GM18520 (cell line): Measurements from ENCODE around the gene LEAP2.
"Not testable (repeated sequence)": the region's sequence is repeated elsewhere in the genome, so short reads cannot be mapped to it uniquely, and the experiment has no call there.

Source experiments
- ATAC-seq: cut with Tn5 transposase; IDR thresholded peaks from one replicate; pipeline ENCODE4 v1.9.1; 2021; ENCODE audit not compliant: unreplicated experiment

The LEAP2 gene

GRCh38 chr5:132840313-132840712 lies 33.2 kb upstream of the LEAP2 start:
- no peak for ATAC-seq

- ATAC-seq: no peak
Observed at GRCh38 chr5:132840896-132841295, 32.6 kb upstream of the LEAP2 start.

- ATAC-seq: no peak
Observed at GRCh38 chr5:132841305-132841704, 32.2 kb upstream of the LEAP2 start.

DNA sequence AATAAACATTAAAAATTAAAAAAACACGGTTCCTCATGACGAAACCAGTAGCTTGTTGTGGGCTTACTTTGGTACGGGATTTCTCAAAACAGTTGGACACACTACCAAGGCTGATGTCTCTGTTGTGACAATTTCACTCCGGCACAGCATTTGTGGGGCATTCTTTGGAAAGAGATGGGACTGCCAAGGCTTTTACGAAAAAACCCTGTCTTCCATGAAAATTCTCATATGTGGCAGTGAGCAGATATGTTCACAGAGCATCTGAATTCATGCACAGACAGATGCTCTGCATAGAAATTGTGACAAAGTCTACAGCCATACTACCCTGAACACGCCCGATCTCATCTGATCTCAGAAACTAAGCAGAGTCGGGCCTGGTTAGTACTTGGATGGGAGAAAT lies 25.2 kb upstream of the LEAP2 start:
- no peak for ATAC-seq

- ATAC-seq: no peak
Observed at GRCh38 chr5:132849347-132849746, 24.1 kb upstream of the LEAP2 start.

DNA sequence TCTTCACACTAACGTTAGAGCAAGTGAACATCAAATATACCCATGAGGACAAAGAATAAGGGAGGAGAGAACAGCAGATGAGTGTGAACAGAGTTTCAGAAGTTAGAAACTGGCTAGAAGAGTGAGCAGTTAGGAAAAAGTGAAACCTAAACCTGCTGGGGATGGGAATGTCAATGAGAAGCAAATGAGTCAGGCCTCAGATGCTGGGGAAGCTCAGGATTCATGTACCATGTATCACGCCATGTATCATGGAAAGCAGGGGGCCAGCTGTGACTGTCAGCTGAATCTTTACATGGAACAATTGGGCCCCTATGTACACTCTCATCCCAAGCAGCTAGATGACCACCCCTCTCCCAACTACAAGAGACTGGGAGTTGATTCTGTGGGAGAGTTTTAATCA lies 23.4 kb upstream of the LEAP2 start:
- ATAC-seq: no peak

GRCh38 chr5:132853323-132853722 lies 20.1 kb upstream of the LEAP2 start:
- ATAC-seq: no peak

- no peak for ATAC-seq
Observed at GRCh38 chr5:132853790-132854189, 19.7 kb upstream of the LEAP2 start.

- no peak for ATAC-seq
Observed at GRCh38 chr5:132854301-132854700, 19.2 kb upstream of the LEAP2 start.

DNA sequence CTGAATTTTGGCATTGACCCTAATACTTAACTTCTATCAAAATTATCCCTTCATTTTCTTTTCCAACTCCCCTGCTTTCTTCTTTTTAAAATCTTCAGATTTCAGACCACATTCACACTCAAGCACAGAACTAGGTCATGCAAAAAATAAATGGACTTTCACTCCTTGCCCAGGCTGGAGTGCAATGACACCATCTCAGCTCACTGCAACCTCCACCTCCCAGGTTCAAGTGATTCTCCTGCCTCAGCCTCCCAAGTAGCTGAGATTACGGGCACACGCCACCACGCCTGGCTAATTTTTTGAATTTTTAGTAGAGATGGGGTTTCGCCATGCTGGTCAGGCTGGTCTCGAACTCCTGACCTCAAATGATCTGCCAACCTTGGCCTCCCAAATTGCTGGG lies 18.5 kb upstream of the LEAP2 start:
- not testable (repeated sequence) for ATAC-seq

- no peak for ATAC-seq
Observed at GRCh38 chr5:132856011-132856410, 17.5 kb upstream of the LEAP2 start.

- no peak for ATAC-seq
Observed at GRCh38 chr5:132859889-132860437, 13.5 kb upstream of the LEAP2 start.

DNA sequence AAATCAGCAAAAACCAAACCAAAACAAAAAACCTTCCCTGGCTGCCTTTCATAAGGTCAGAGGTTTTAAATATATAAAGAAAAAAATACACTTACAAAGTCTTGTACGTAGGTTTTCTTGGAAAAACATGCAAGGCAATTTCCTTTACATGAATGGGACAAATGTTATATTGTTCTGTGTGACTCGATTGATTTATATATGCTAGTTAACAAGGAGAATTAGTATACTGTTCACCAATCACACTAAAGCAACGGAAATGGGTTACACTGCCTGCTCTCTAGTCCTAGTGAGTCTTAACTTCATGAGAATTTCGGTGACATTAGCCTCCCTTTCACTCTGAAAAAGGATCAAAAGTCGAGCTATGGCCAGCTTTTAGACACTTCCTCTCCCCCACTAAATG lies 12.7 kb upstream of the LEAP2 start:
- ATAC-seq: no peak

DNA sequence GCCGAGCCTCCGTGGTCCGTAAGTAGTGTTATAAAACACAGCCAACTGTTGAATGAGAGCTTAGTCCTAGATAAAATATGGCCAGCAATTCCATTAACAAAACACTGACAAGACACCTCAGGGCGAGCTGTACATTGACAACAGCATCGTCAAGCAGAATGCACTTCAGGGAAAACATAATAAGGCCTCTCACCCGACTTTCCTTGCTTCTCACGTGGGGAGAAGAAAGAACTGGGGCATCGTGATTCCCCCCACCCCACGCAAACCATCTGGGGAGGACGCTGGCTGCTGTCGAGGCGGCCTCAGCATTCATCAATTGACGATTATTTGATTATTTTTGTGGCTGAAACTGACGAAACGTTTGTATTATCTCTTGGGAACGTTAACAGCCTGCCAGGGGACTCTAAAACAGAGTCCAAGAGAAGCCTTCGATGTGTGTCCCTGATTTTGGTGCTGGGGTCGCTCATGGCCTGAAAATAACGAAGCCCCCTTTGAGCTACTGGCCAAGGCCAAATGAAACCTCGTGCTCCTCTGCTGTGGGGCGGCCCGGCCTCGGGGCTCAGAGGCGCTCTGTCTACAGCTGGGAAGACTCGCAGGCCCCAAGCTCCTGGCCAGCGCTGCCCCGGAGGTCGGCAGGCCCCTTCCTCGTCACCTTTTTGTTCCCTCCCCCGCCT lies 7.7 kb upstream of the LEAP2 start:
- no peak for ATAC-seq

GRCh38 chr5:132866342-132867045 lies 7.0 kb upstream of the LEAP2 start, which contains the start of the genes GDF9 and UQCRQ:
TSS of gene GDF9 (minus strand) at chr5:132866469. CDS start at chr5:132864533, 1,936 bp downstream.
TSS of gene UQCRQ (plus strand) at chr5:132866642. CDS start at chr5:132866882, 240 bp downstream.
- ATAC-seq: peak; percentile 99

DNA sequence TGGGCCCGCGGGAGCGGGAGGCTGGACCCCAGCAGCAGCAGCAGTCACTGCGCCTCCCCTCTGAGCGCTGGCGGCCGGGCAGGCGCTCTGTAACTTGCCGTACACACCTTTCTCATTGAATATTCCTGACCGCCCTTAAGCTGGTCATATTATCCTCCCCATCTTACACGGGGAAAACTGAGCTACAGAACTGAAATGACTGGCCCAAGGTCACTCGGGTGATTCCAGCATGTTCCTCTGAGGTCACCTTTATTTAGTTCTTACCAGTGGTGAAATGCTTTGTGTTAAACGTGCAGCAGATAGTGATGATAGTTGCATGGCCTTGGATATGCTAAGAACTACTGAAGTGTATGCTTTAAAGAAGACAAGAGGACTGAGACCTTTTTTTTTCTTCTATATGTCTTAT lies 6.4 kb upstream of the LEAP2 start:
- ATAC-seq: no peak

DNA sequence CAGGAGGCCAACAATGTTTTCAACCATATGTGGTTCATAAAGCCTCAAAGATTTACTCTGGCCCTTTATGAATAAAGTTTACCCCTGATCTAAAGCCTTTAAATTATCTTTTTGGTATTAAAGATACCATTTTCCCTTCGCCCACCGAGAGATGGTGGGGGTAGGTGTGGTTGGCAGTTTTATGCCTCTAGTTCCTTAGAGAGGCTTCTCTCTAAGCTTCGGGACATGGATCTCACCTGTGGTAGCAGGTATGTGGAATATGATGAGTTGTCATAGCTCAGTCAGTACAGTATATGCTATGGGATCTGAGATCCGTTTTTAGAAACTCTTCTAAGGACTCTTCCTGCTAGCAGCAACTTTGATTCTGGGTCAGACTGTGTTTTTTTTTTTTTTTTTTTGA lies 4.7 kb upstream of the LEAP2 start:
- ATAC-seq: no peak

- ATAC-seq: no peak
Observed at GRCh38 chr5:132870801-132871200, 2.7 kb upstream of the LEAP2 start.

- ATAC-seq: no peak
Observed at GRCh38 chr5:132871459-132872284, 1.8 kb upstream of the LEAP2 start.

DNA sequence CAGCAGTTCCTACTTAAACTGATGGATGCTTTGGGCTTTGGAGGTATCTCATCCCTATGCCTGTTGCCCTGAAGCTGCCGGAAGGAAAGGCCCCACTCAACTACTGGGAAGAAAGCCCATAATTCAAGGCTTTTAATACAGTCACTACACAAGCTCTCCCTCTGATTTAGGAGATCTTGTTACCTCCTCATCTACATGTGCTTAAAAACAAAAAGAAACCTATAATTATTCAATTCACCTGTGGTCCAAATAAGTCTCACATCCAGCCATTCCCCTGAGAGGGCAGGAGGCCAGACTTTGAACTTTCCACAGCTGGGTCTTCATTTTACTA lies 715 bp upstream of the LEAP2 start:
- no peak for ATAC-seq

- ATAC-seq: no peak
Observed at GRCh38 chr5:132873930-132874271, 433 bp downstream of the LEAP2 start.
